HepG2 (cell line): ENCODE measurements around the gene MTTP. TPM values are rescaled to one million over a fixed set of nuclear protein-coding genes. Genes with fewer than 3 reads are reported as not detected.

Experiments used
- ARHGAP35 ChIP-seq: sonication (generic); formaldehyde crosslinking; IDR thresholded peaks from 2 replicates; pipeline ENCODE4 v1.9.0; 2022; ENCODE audit warnings: mild to moderate bottlenecking, inconsistent platforms, moderate library complexity, missing genetic modification reagents, borderline replicate concordance
- FLYWCH1 ChIP-seq: sonication (generic); formaldehyde crosslinking; IDR thresholded peaks from 2 replicates; pipeline ENCODE4 v1.8.1; 2023; ENCODE audit warnings: mild to moderate bottlenecking, missing genetic modification reagents
- HNF4A ChIP-seq: sonication (generic); formaldehyde crosslinking; IDR thresholded peaks from 2 replicates; pipeline ENCODE4 v1.4.0; 2020; ENCODE audit warnings: missing genetic modification reagents
- KAT2B ChIP-seq: fragments of 150-350 bp; IDR thresholded peaks from 2 replicates; pipeline ENCODE4 v1.6.1; 2014; ENCODE audit warnings: low read depth, low read length, borderline replicate concordance
- KDM4B ChIP-seq: sonication (generic); formaldehyde crosslinking; IDR thresholded peaks from 2 replicates; pipeline ENCODE4 v1.4.0; 2020; ENCODE audit warnings: missing genetic modification reagents
- MTA3 ChIP-seq: sonication (generic); formaldehyde crosslinking; IDR thresholded peaks from 2 replicates; pipeline ENCODE4 v1.4.0; 2020; ENCODE audit warnings: missing genetic modification reagents
- NCOR1 ChIP-seq: fragments of 200-600 bp; sonication (generic); IDR thresholded peaks from 2 replicates; pipeline ENCODE4 v1.7.0; 2017; ENCODE audit warnings: antibody characterized with exemption, low read length, borderline replicate concordance
- PATZ1 ChIP-seq: sonication (generic); formaldehyde crosslinking; IDR thresholded peaks from 2 replicates; pipeline ENCODE4 v1.4.0; 2020; ENCODE audit warnings: missing genetic modification reagents
- PITX1 ChIP-seq: sonication (generic); formaldehyde crosslinking; IDR thresholded peaks from 2 replicates; pipeline ENCODE4 v1.5.1; 2020; ENCODE audit warnings: mild to moderate bottlenecking, missing genetic modification reagents
- TRAFD1 ChIP-seq: sonication (generic); formaldehyde crosslinking; IDR thresholded peaks from 2 replicates; pipeline ENCODE4 v1.5.1; 2020; ENCODE audit warnings: missing genetic modification reagents, mild to moderate bottlenecking, borderline replicate concordance
- ZNF382 ChIP-seq: sonication (generic); formaldehyde crosslinking; IDR thresholded peaks from 2 replicates; pipeline ENCODE4 v1.5.0; 2020; ENCODE audit warnings: missing genetic modification reagents, mild to moderate bottlenecking, borderline replicate concordance
- ZNF543 ChIP-seq: sonication (generic); formaldehyde crosslinking; IDR thresholded peaks from 2 replicates; pipeline ENCODE4 v1.4.0; 2020; ENCODE audit warnings: mild to moderate bottlenecking, missing genetic modification reagents
- ZNF562 ChIP-seq: sonication (generic); formaldehyde crosslinking; IDR thresholded peaks from 2 replicates; pipeline ENCODE4 v1.8.0; 2022; ENCODE audit warnings: missing genetic modification reagents, borderline replicate concordance
- polyA plus RNA-seq, 8 experiments: library from polyadenylated mRNA; depleted of rRNA in 3 of 8; stranded (reverse) in 7 of 8; unstranded in 1 of 8; fragments of >200 nt; fragmentation: Illumina TruSeq in 4 of 8; extraction: Trizol in 4 of 8; gene quantifications; 2 replicates each; pipeline versions ENCODE4 v1.2.1 to v1.2.3, GENCODE V29; 2011 to 2016; ENCODE audit warnings: low read depth in 4 of 8, missing spikeins in 1 of 8, mixed read lengths in 1 of 8; ENCODE audit not compliant: insufficient read depth in 1 of 8
- total RNA-seq, 5 experiments: library from RNA; depleted of rRNA; stranded (reverse); fragments of >200 nt; fragmentation: Illumina TruSeq; extraction: Trizol; gene quantifications; 2 replicates each; pipeline ENCODE4 v1.2.3, GENCODE V29; 2016; ENCODE audit warnings: low read depth in 1 of 5
- TF ChIP-seq, protein P1 (sequence below): sonication (generic); formaldehyde crosslinking; IDR thresholded peaks from 2 replicates; pipeline ENCODE4 v1.4.0; 2020; ENCODE audit warnings: missing genetic modification reagents
- TF ChIP-seq, protein P2 (sequence below): sonication (generic); formaldehyde crosslinking; IDR thresholded peaks from 2 replicates; pipeline ENCODE4 v1.8.0; 2022; ENCODE audit warnings: missing genetic modification reagents, mild to moderate bottlenecking, inconsistent platforms, borderline replicate concordance
- TF ChIP-seq, protein P3 (sequence below): sonication (generic); formaldehyde crosslinking; IDR thresholded peaks from 2 replicates; pipeline ENCODE4 v1.4.0; 2020; ENCODE audit warnings: missing genetic modification reagents, borderline replicate concordance
- TF ChIP-seq, protein P4 (sequence below): sonication (generic); formaldehyde crosslinking; IDR thresholded peaks from 2 replicates; pipeline ENCODE4 v1.4.0; 2020; ENCODE audit warnings: missing genetic modification reagents, borderline replicate concordance

The MTTP gene
- total and polyA plus RNA-seq, 2 of the 13 experiments (the other 11 are each of a cell fraction or from before 2014, with no cell fraction given) = 84.7 to 102 TPM

DNA sequence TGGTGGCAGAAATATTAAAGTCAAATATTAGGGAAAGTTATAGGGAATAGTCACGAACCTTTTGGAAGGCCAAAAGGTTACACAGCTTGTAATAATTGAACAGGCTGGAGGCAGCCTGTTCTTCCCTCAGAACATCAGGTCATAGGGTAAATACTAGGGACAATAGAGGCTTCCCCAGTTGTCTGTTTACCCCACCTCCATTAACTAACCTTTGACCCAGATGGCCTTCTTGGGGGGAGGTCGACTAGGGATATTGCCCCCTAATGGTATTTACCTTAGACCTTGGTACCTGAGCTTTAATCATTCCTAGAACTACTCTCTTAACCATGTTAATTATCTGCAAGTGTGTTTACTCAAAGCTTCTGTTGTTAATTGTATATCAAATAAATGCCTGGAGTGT, 37.8 kb upstream of the MTTP start (continued):
- TF ChIP-seq, protein P1, sequence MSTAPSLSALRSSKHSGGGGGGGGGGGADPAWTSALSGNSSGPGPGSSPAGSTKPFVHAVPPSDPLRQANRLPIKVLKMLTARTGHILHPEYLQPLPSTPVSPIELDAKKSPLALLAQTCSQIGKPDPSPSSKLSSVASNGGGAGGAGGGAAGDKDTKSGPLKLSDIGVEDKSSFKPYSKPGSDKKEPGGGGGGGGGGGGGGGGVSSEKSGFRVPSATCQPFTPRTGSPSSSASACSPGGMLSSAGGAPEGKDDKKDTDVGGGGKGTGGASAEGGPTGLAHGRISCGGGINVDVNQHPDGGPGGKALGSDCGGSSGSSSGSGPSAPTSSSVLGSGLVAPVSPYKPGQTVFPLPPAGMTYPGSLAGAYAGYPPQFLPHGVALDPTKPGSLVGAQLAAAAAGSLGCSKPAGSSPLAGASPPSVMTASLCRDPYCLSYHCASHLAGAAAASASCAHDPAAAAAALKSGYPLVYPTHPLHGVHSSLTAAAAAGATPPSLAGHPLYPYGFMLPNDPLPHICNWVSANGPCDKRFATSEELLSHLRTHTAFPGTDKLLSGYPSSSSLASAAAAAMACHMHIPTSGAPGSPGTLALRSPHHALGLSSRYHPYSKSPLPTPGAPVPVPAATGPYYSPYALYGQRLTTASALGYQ = no peak
- TF ChIP-seq HNF4A = peak; percentile 37; the same call in 1 of the 2 replicates
- no peak for TF ChIP-seq FLYWCH1
- TF ChIP-seq MTA3 (CRISPR knock-in tag) = no peak
- TF ChIP-seq KAT2B = no peak
- TF ChIP-seq ZNF382 (CRISPR knock-in tag) = no peak
- TF ChIP-seq, protein P2, sequence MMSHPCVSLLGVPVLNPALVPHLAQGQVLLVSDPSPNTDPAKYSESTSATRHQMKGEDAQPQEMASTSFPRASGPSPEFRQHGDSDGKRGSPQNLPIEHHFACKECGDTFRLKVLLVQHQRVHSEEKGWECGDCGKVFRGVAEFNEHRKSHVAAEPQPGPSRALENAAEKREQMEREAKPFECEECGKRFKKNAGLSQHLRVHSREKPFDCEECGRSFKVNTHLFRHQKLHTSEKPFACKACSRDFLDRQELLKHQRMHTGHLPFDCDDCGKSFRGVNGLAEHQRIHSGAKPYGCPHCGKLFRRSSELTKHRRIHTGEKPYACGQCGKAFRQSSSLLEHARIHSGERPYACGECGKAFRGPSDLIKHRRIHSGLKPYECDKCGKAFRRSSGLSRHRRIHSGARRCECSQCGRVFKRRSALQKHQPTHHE (CRISPR knock-in tag) = no peak
- TF ChIP-seq PITX1 (CRISPR knock-in tag) = no peak
- TF ChIP-seq KDM4B (CRISPR knock-in tag) = no peak
- TF ChIP-seq, protein P3, sequence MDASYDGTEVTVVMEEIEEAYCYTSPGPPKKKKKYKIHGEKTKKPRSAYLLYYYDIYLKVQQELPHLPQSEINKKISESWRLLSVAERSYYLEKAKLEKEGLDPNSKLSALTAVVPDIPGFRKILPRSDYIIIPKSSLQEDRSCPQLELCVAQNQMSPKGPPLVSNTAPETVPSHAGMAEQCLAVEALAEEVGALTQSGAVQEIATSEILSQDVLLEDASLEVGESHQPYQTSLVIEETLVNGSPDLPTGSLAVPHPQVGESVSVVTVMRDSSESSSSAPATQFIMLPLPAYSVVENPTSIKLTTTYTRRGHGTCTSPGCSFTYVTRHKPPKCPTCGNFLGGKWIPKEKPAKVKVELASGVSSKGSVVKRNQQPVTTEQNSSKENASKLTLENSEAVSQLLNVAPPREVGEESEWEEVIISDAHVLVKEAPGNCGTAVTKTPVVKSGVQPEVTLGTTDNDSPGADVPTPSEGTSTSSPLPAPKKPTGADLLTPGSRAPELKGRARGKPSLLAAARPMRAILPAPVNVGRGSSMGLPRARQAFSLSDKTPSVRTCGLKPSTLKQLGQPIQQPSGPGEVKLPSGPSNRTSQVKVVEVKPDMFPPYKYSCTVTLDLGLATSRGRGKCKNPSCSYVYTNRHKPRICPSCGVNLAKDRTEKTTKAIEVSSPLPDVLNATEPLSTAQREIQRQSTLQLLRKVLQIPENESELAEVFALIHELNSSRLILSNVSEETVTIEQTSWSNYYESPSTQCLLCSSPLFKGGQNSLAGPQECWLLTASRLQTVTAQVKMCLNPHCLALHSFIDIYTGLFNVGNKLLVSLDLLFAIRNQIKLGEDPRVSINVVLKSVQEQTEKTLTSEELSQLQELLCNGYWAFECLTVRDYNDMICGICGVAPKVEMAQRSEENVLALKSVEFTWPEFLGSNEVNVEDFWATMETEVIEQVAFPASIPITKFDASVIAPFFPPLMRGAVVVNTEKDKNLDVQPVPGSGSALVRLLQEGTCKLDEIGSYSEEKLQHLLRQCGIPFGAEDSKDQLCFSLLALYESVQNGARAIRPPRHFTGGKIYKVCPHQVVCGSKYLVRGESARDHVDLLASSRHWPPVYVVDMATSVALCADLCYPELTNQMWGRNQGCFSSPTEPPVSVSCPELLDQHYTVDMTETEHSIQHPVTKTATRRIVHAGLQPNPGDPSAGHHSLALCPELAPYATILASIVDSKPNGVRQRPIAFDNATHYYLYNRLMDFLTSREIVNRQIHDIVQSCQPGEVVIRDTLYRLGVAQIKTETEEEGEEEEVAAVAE (CRISPR knock-in tag) = no peak
- no peak for TF ChIP-seq ZNF543 (CRISPR knock-in tag)
- peak; percentile 24; the same call in 1 of the 2 replicates for TF ChIP-seq NCOR1
- TF ChIP-seq, protein P4, sequence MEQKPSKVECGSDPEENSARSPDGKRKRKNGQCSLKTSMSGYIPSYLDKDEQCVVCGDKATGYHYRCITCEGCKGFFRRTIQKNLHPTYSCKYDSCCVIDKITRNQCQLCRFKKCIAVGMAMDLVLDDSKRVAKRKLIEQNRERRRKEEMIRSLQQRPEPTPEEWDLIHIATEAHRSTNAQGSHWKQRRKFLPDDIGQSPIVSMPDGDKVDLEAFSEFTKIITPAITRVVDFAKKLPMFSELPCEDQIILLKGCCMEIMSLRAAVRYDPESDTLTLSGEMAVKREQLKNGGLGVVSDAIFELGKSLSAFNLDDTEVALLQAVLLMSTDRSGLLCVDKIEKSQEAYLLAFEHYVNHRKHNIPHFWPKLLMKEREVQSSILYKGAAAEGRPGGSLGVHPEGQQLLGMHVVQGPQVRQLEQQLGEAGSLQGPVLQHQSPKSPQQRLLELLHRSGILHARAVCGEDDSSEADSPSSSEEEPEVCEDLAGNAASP (CRISPR knock-in tag) = peak; percentile 38; the same call in 1 of the 2 replicates
- TF ChIP-seq TRAFD1 (CRISPR knock-in tag) = no peak
- TF ChIP-seq ARHGAP35 = no peak
- no peak for TF ChIP-seq ZNF562 (CRISPR knock-in tag)
- TF ChIP-seq PATZ1 (CRISPR knock-in tag) = peak; percentile 50
